Muscle of arm (tissue), 12 donors: ENCODE data around the gene SDC1. TPM values are rescaled to one million over a fixed set of nuclear protein-coding genes. Genes with fewer than 3 reads are reported as not detected.

ENCODE experiments used
- DNase-seq: peaks from one replicate; pipeline ENCODE4 v3.0.0-alpha.2; 2013
- polyA plus RNA-seq, 12 donors: library from polyadenylated mRNA; unstranded; fragments of 120-200 nt; gene quantifications; one replicate each; pipeline ENCODE4 v1.2.1, GENCODE V29; 2013; ENCODE audit not compliant: insufficient read length in 12 of 12

The SDC1 gene
- polyA plus RNA-seq, 12 donors = 3.3 to 127 (median 10.2) TPM; not detected in 1

GRCh38 chr2:20185176-20186022 lies 39.5 kb downstream of the SDC1 start:
- DNase-seq = no peak

GRCh38 chr2:20184067-20184938 lies 40.6 kb downstream of the SDC1 start:
- DNase-seq = no peak

- no peak for DNase-seq
Measured at GRCh38 chr2:20183373-20183772, 41.6 kb downstream of the SDC1 start.

- DNase-seq = no peak
Measured at GRCh38 chr2:20182241-20182931, 42.5 kb downstream of the SDC1 start.

GRCh38 chr2:20181761-20182160 lies 43.2 kb downstream of the SDC1 start:
- no peak for DNase-seq

GRCh38 chr2:20180676-20181648 lies 44.0 kb downstream of the SDC1 start:
- no peak for DNase-seq

- DNase-seq = no peak
Measured at GRCh38 chr2:20179755-20180594, 45.0 kb downstream of the SDC1 start.

GRCh38 chr2:20179466-20179754 lies 45.5 kb downstream of the SDC1 start:
- no peak for DNase-seq

- DNase-seq = no peak
Measured at GRCh38 chr2:20178666-20179465, 46.1 kb downstream of the SDC1 start.

GRCh38 chr2:20178249-20178607 lies 46.7 kb downstream of the SDC1 start:
- DNase-seq = no peak

- no peak for DNase-seq
Measured at GRCh38 chr2:20177556-20178248, 47.2 kb downstream of the SDC1 start.

- DNase-seq = no peak
Measured at GRCh38 chr2:20176760-20177159, 48.2 kb downstream of the SDC1 start.

- no peak for DNase-seq
Measured at GRCh38 chr2:20175931-20176330, 49.0 kb downstream of the SDC1 start.

- DNase-seq = no peak
Measured at GRCh38 chr2:20175267-20175666, 49.7 kb downstream of the SDC1 start.

- DNase-seq = no peak
Measured at GRCh38 chr2:20174410-20174809, 50.5 kb downstream of the SDC1 start.

GRCh38 chr2:20173496-20174402 lies 51.2 kb downstream of the SDC1 start:
- DNase-seq = no peak

GRCh38 chr2:20173064-20173463 lies 51.9 kb downstream of the SDC1 start:
- no peak for DNase-seq
